RWPE2 (cell line): ENCODE measurements around the gene SETD4.
"Not testable (repeated sequence)": the region's sequence is repeated elsewhere in the genome, so short reads cannot be mapped to it uniquely, and the experiment has no call there.

Experiments
- ATAC-seq: fragments of 200-7000 bp; cut with Tn5 transposase; 3 replicates; pipeline ENCODE4 v1.9.1; 2021; ENCODE audit warnings: low read depth
- DNase-seq: peaks from one replicate; pipeline ENCODE4 v3.0.0-alpha.2; 2020; ENCODE audit warnings: low spot score
- H3K27ac ChIP-seq: fragments of 450-650 bp; 2 replicates; pipeline ENCODE4 v1.5.1; 2017; ENCODE audit warnings: mild to moderate bottlenecking; ENCODE audit not compliant: poor library complexity, severe bottlenecking
- H3K27me3 ChIP-seq: fragments of 250-450 bp; sonication (Bioruptor Pico); 2 replicates; pipeline ENCODE4 v1.5.1; 2021; ENCODE audit warnings: mild to moderate bottlenecking, moderate library complexity; ENCODE audit not compliant: insufficient read depth, poor library complexity, severe bottlenecking
- H3K36me3 ChIP-seq: fragments of 250-450 bp; sonication (Bioruptor Pico); 2 replicates; pipeline ENCODE4 v1.5.1; 2020; ENCODE audit warnings: low read depth, mild to moderate bottlenecking, moderate library complexity
- H3K4me1 ChIP-seq: fragments of 250-450 bp; sonication (Bioruptor Pico); 2 replicates; pipeline ENCODE4 v1.5.1; 2021; ENCODE audit warnings: mild to moderate bottlenecking, moderate library complexity; ENCODE audit not compliant: insufficient read depth, poor library complexity, severe bottlenecking
- H3K4me3 ChIP-seq: fragments of 250-450 bp; sonication (Bioruptor Pico); 2 replicates; pipeline ENCODE4 v1.5.1; 2021; ENCODE audit warnings: mild to moderate bottlenecking, moderate library complexity; ENCODE audit not compliant: severe bottlenecking
- H3K9me3 ChIP-seq: fragments of 250-450 bp; sonication (Bioruptor Pico); 2 replicates; pipeline ENCODE4 v1.5.1; 2021; ENCODE audit warnings: mild to moderate bottlenecking, moderate library complexity; ENCODE audit not compliant: severe bottlenecking
- CTCF ChIP-seq: fragments of 450-650 bp; IDR thresholded peaks from one replicate; pipeline ENCODE4 v1.5.1; 2017; ENCODE audit warnings: mild to moderate bottlenecking, moderate library complexity; ENCODE audit not compliant: poor library complexity, severe bottlenecking

The SETD4 gene

GRCh38 chr21:36079010-36079649 is 18.8 kb upstream of the SETD4 start:
- no peak overlapping the region for H3K4me3 ChIP-seq
- H3K36me3 ChIP-seq, result no peaks in the 10 kb centered on the region
- ATAC-seq (no peak), DNase-seq (no peak)
- TF ChIP-seq CTCF, result no peak
- no peak overlapping the region for H3K27ac ChIP-seq
- peaks cover 4% of the 10 kb centered on the region for H3K4me1 ChIP-seq
- no peaks in the 10 kb centered on the region for H3K9me3 ChIP-seq
- H3K27me3 ChIP-seq, result no peaks in the 10 kb centered on the region

GRCh38 chr21:36077758-36078157 is 17.4 kb upstream of the SETD4 start:
- Histone ChIP-seq H3K36me3 (peaks cover 6% of the 10 kb centered on the region), H3K4me1 (peaks cover 4% of the 10 kb centered on the region), H3K27ac (no peak overlapping the region), H3K27me3 (no peaks in the 10 kb centered on the region), H3K9me3 (no peaks in the 10 kb centered on the region), H3K4me3 (no peak overlapping the region)
- no peak for DNase-seq
- no peak for TF ChIP-seq CTCF
- no peak for ATAC-seq

GRCh38 chr21:36076878-36077655 is 16.7 kb upstream of the SETD4 start:
- H3K4me1 ChIP-seq, result peaks cover 4% of the 10 kb centered on the region
- DNase-seq, result no peak

GRCh38 chr21:36075953-36076352 is 15.6 kb upstream of the SETD4 start:
- Histone ChIP-seq H3K4me1 (peaks cover 9% of the 10 kb centered on the region), H3K36me3 (peaks cover 24% of the 10 kb centered on the region), H3K27ac (no peak overlapping the region), H3K27me3 (no peaks in the 10 kb centered on the region), H3K9me3 (no peaks in the 10 kb centered on the region), H3K4me3 (no peak overlapping the region)
- DNase-seq (no peak), ATAC-seq (no peak)
- no peak for TF ChIP-seq CTCF

More at GRCh38 chr21:36076878-36077655, 16.7 kb upstream of the SETD4 start:
- Histone ChIP-seq H3K27ac (no peak overlapping the region), H3K36me3 (peaks cover 13% of the 10 kb centered on the region), H3K4me3 (no peak overlapping the region), H3K27me3 (no peaks in the 10 kb centered on the region), H3K9me3 (no peaks in the 10 kb centered on the region)
- no peak for TF ChIP-seq CTCF
- ATAC-seq, result no peak

GRCh38 chr21:36075171-36075570 is 14.8 kb upstream of the SETD4 start:
- no peak overlapping the region for H3K27ac ChIP-seq
- H3K27me3 ChIP-seq, result no peaks in the 10 kb centered on the region
- no peak for TF ChIP-seq CTCF
- H3K4me1 ChIP-seq, result peaks cover 9% of the 10 kb centered on the region
- DNase-seq, result no peak
- no peak for ATAC-seq
- no peak overlapping the region for H3K4me3 ChIP-seq
- peaks cover 25% of the 10 kb centered on the region for H3K36me3 ChIP-seq
- no peaks in the 10 kb centered on the region for H3K9me3 ChIP-seq

- not testable (repeated sequence) for H3K27me3 ChIP-seq, H3K9me3 ChIP-seq, H3K4me1 ChIP-seq, ATAC-seq, DNase-seq, H3K27ac ChIP-seq, H3K4me3 ChIP-seq
- peaks cover 25% of the 10 kb centered on the region for H3K36me3 ChIP-seq
Measured at GRCh38 chr21:36073911-36074310, 13.6 kb upstream of the SETD4 start.
